ENCODE measurements around the gene SLC37A3.

SLC37A3 gene

GRCh38 chr7:140284062-140284461, 114.3 kb downstream of the SLC37A3 start:
- DNase-seq (ENCODE audit: low read depth), result no peak
- no peak overlapping the region for H3K4me3 ChIP-seq (ENCODE audit: low read length)
- TF ChIP-seq CTCF (conservative IDR thresholded peaks at IDR 0.05; ENCODE audit: low read length), result no peak
